HEK293T (cell line): Measurements from ENCODE around the gene GNA14.
"Not testable (repeated sequence)": the region's sequence is repeated elsewhere in the genome, so short reads cannot be mapped to it uniquely, and the experiment has no call there.

ENCODE experiments used
- BHLHE40 ChIP-seq: fragments of 450-650 bp; IDR thresholded peaks from 2 replicates; pipeline ENCODE4 v1.6.1; 2016; ENCODE audit warnings: mild to moderate bottlenecking, moderate library complexity, borderline replicate concordance
- HDGF ChIP-seq: fragments of 450-650 bp; IDR thresholded peaks from 2 replicates; pipeline ENCODE4 v1.6.1; 2017; ENCODE audit warnings: antibody characterized with exemption, borderline replicate concordance
- SP1 ChIP-seq: fragments of 450-650 bp; IDR thresholded peaks from 2 replicates; pipeline ENCODE4 v1.6.1; 2017
- TF ChIP-seq, protein P1 (sequence below): fragments of 450-650 bp; IDR thresholded peaks from 2 replicates; pipeline ENCODE4 v1.6.1; 2016

DNA sequence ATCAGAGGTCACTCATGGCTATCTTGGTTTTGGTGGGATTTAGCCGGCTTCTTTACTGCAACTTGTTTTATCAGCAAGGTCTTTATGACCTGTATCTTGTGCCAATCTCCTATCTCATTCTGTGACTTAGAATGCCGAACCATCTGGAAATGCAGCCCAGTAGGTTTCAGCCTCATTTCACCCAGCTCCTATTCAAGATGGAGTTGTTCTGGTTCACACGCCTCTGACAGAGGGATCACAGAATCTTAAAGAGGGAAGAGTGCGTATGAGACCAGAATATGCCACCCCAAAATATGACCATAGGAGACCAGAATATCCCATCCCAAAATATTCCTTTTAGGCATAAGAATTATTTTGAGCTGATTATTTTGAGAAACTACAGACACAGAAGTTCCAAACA, 63.2 kb downstream of the GNA14 start:
- TF ChIP-seq, protein P1, sequence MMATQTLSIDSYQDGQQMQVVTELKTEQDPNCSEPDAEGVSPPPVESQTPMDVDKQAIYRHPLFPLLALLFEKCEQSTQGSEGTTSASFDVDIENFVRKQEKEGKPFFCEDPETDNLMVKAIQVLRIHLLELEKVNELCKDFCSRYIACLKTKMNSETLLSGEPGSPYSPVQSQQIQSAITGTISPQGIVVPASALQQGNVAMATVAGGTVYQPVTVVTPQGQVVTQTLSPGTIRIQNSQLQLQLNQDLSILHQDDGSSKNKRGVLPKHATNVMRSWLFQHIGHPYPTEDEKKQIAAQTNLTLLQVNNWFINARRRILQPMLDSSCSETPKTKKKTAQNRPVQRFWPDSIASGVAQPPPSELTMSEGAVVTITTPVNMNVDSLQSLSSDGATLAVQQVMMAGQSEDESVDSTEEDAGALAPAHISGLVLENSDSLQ: not testable (repeated sequence)
- not testable (repeated sequence) for TF ChIP-seq SP1, BHLHE40, HDGF
